ENCODE data around the gene RNF114.
"Not testable (repeated sequence)": the region's sequence is repeated elsewhere in the genome, so short reads cannot be mapped to it uniquely, and the experiment has no call there.

RNF114 gene

GRCh38 chr20:49987015-49987867 lies 51.0 kb downstream of the RNF114 start:
- DNase-seq: no peak

- DNase-seq: no peak
Observed at GRCh38 chr20:49987868-49988690, 51.9 kb downstream of the RNF114 start.

GRCh38 chr20:49989234-49990065 lies 53.3 kb downstream of the RNF114 start:
- DNase-seq: no peak

- DNase-seq: no peak
Observed at GRCh38 chr20:49990271-49990720, 54.1 kb downstream of the RNF114 start.

GRCh38 chr20:49993301-49993751 lies 57.1 kb downstream of the RNF114 start:
- DNase-seq: peak in 1 of 2 donors; percentile 45

GRCh38 chr20:49995586-49995985 lies 59.4 kb downstream of the RNF114 start:
- DNase-seq: no peak

GRCh38 chr20:49998478-49999188 lies 62.4 kb downstream of the RNF114 start:
- DNase-seq: not testable (repeated sequence)

GRCh38 chr20:49999329-49999728 lies 63.1 kb downstream of the RNF114 start:
- DNase-seq: peak in 1 of 2 donors; percentile 62

- DNase-seq: not testable (repeated sequence)
Observed at GRCh38 chr20:50000548-50001222, 64.5 kb downstream of the RNF114 start.

- DNase-seq: no peak
Observed at GRCh38 chr20:50001784-50002311, 65.7 kb downstream of the RNF114 start.

GRCh38 chr20:50003253-50003656 lies 67.1 kb downstream of the RNF114 start:
- peak in 1 of 2 donors; percentile 60 for DNase-seq

Data from CD4-positive, alpha-beta T cell treated with Interleukin-1 beta for 1 hour (primary cell).